ENCODE measurements around the gene SERPINB6.

DNA sequence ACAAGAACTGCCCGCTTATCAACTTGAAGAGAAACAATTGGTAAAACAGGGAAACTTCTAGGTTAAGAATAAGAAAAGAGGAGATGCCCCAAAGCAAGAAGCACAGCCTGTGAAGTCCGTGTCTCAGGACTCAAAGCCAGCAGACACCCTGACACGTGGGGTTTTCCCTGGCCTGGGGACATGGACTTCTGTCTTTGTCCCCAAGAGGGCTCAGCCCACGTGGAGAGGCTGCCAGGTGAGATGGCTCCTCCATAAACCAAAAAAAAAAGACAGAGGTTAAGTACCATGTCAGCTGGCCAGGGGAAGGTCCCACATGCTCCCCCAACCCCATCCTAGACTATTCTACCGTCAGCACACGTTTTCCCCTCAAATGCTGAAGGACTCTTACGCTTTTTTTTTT is 9.9 kb downstream of the SERPINB6 start:
- TF ChIP-seq, protein P1, sequence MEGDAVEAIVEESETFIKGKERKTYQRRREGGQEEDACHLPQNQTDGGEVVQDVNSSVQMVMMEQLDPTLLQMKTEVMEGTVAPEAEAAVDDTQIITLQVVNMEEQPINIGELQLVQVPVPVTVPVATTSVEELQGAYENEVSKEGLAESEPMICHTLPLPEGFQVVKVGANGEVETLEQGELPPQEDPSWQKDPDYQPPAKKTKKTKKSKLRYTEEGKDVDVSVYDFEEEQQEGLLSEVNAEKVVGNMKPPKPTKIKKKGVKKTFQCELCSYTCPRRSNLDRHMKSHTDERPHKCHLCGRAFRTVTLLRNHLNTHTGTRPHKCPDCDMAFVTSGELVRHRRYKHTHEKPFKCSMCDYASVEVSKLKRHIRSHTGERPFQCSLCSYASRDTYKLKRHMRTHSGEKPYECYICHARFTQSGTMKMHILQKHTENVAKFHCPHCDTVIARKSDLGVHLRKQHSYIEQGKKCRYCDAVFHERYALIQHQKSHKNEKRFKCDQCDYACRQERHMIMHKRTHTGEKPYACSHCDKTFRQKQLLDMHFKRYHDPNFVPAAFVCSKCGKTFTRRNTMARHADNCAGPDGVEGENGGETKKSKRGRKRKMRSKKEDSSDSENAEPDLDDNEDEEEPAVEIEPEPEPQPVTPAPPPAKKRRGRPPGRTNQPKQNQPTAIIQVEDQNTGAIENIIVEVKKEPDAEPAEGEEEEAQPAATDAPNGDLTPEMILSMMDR (IDR thresholded peaks at IDR 0.05; ENCODE audit: insufficient read depth, low read length), result no peak
- no peak for TF ChIP-seq POLR2AphosphoS5 (IDR thresholded peaks at IDR 0.05; ENCODE audit: low read depth)
- no peak for TF ChIP-seq SPI1 (IDR thresholded peaks at IDR 0.05; ENCODE audit: borderline replicate concordance, low read depth)

Measured in HL-60 (cell line).